Measurements from ENCODE around the gene IGSF8. TPM values are rescaled to one million over a fixed set of nuclear protein-coding genes. Genes with fewer than 3 reads are reported as not detected.
A peak's percentile ranks its signal among the peaks of the same experiment; 100 is the strongest.
"Not testable (repeated sequence)": the region's sequence is repeated elsewhere in the genome, so short reads cannot be mapped to it uniquely, and the experiment has no call there.

The IGSF8 gene
- polyA plus RNA-seq, 3 donors from 2014 or later = 29.1 to 57.4 (median 40.5) TPM

GRCh38 chr1:160121388-160121787 is 23.0 kb upstream of the IGSF8 start:
- no peak overlapping the region for H3K27ac Mint-ChIP-seq
- no peaks in the 10 kb centered on the region for H3K4me1 Mint-ChIP-seq
- no peak for DNase-seq
- no peaks in the 10 kb centered on the region for H3K9me3 Mint-ChIP-seq
- H3K4me3 Mint-ChIP-seq = no peak overlapping the region
- H3K27me3 Mint-ChIP-seq (ENCODE audit: low read depth in 3 of 3) = peaks cover 2 to 8% (median 4%) of the 10 kb centered on the region in 3 donors
- H3K36me3 Mint-ChIP-seq = no peaks in the 10 kb centered on the region

- no peaks in the 10 kb centered on the region for H3K36me3 Mint-ChIP-seq
- no peaks in the 10 kb centered on the region for H3K4me1 Mint-ChIP-seq
- no peaks in the 10 kb centered on the region for H3K9me3 Mint-ChIP-seq
- peaks cover 2 to 8% (median 4%) of the 10 kb centered on the region in 3 donors for H3K27me3 Mint-ChIP-seq (ENCODE audit: low read depth in 3 of 3)
- no peak overlapping the region for H3K27ac Mint-ChIP-seq
- H3K4me3 Mint-ChIP-seq = no peak overlapping the region
- no peak for DNase-seq
Observed at GRCh38 chr1:160120797-160121196, 22.4 kb upstream of the IGSF8 start.

GRCh38 chr1:160118928-160119327 is 20.5 kb upstream of the IGSF8 start:
- Mint-ChIP-seq H3K36me3 (no peaks in the 10 kb centered on the region), H3K4me3 (no peak overlapping the region)

GRCh38 chr1:160117709-160118183 is 19.3 kb upstream of the IGSF8 start:
- no peaks in the 10 kb centered on the region for H3K36me3 Mint-ChIP-seq
- H3K4me1 Mint-ChIP-seq = no peaks in the 10 kb centered on the region
- H3K27ac Mint-ChIP-seq = no peak overlapping the region
- H3K27me3 Mint-ChIP-seq (ENCODE audit: low read depth in 3 of 3) = peaks cover 1 to 5% (median 2%) of the 10 kb centered on the region in 3 donors
- no peaks in the 10 kb centered on the region for H3K9me3 Mint-ChIP-seq
- no peak overlapping the region for H3K4me3 Mint-ChIP-seq
- no peak for DNase-seq

More at GRCh38 chr1:160118928-160119327, 20.5 kb upstream of the IGSF8 start:
- Mint-ChIP-seq H3K27me3 (ENCODE audit: low read depth in 3 of 3) (peaks cover 1 to 8% (median 2%) of the 10 kb centered on the region in 3 donors), H3K27ac (no peak overlapping the region), H3K4me1 (no peaks in the 10 kb centered on the region), H3K9me3 (no peaks in the 10 kb centered on the region)
- DNase-seq = no peak

GRCh38 chr1:160117300-160117699 is 18.9 kb upstream of the IGSF8 start:
- Mint-ChIP-seq H3K4me1 (no peaks in the 10 kb centered on the region), H3K4me3 (no peak overlapping the region)

GRCh38 chr1:160116283-160117147 is 18.1 kb upstream of the IGSF8 start:
- H3K9me3 Mint-ChIP-seq = no peaks in the 10 kb centered on the region
- no peak overlapping the region for H3K27ac Mint-ChIP-seq
- DNase-seq = no peak
- no peaks in the 10 kb centered on the region for H3K36me3 Mint-ChIP-seq
- H3K4me3 Mint-ChIP-seq = no peak overlapping the region
- peaks cover 1 to 3% (median 2%) of the 10 kb centered on the region in 3 donors for H3K27me3 Mint-ChIP-seq (ENCODE audit: low read depth in 3 of 3)
- H3K4me1 Mint-ChIP-seq = no peaks in the 10 kb centered on the region

More at GRCh38 chr1:160117300-160117699, 18.9 kb upstream of the IGSF8 start:
- H3K27me3 Mint-ChIP-seq (ENCODE audit: low read depth in 3 of 3) = peaks cover 1 to 4% (median 2%) of the 10 kb centered on the region in 3 donors
- H3K36me3 Mint-ChIP-seq = no peaks in the 10 kb centered on the region
- no peak overlapping the region for H3K27ac Mint-ChIP-seq
- no peak for DNase-seq
- no peaks in the 10 kb centered on the region for H3K9me3 Mint-ChIP-seq

GRCh38 chr1:160115545-160116282 is 17.3 kb upstream of the IGSF8 start, which contains the start of gene ATP1A2:
Gene ATP1A2 (plus strand): TSS chr1:160115759. CDS start chr1:160115862, 103 bp downstream.
- Mint-ChIP-seq H3K4me1 (no peaks in the 10 kb centered on the region), H3K27me3 (ENCODE audit: low read depth in 3 of 3) (peaks cover 1 to 7% (median 2%) of the 10 kb centered on the region in 3 donors), H3K27ac (no peak within 1 kb of the TSS)

GRCh38 chr1:160114085-160114484 is 15.7 kb upstream of the IGSF8 start:
- Mint-ChIP-seq H3K27ac (no peak overlapping the region), H3K4me3 (no peak overlapping the region), H3K9me3 (no peaks in the 10 kb centered on the region), H3K36me3 (no peaks in the 10 kb centered on the region), H3K27me3 (ENCODE audit: low read depth in 3 of 3) (peaks cover 1 to 10% (median 5%) of the 10 kb centered on the region in 3 donors), H3K4me1 (no peaks in the 10 kb centered on the region)
- no peak for DNase-seq

More at GRCh38 chr1:160115545-160116282, 17.3 kb upstream of the IGSF8 start, which contains the start of gene ATP1A2:
- no peaks in the 10 kb centered on the region for H3K36me3 Mint-ChIP-seq
- no peak for DNase-seq
- H3K9me3 Mint-ChIP-seq = no peaks in the 10 kb centered on the region
- no peak within 1 kb of the TSS for H3K4me3 Mint-ChIP-seq

- H3K9me3 Mint-ChIP-seq = no peaks in the 10 kb centered on the region
- H3K27ac Mint-ChIP-seq = no peak overlapping the region
- no peaks in the 10 kb centered on the region for H3K36me3 Mint-ChIP-seq
- H3K27me3 Mint-ChIP-seq (ENCODE audit: low read depth in 3 of 3) = peaks cover 4 to 10% (median 5%) of the 10 kb centered on the region in 3 donors
- H3K4me1 Mint-ChIP-seq = no peaks in the 10 kb centered on the region
- DNase-seq = no peak
- no peak overlapping the region for H3K4me3 Mint-ChIP-seq
Observed at GRCh38 chr1:160113407-160113806, 15.0 kb upstream of the IGSF8 start.

- Mint-ChIP-seq H3K9me3 (no peaks in the 10 kb centered on the region), H3K4me1 (no peaks in the 10 kb centered on the region), H3K27ac (no peak overlapping the region), H3K4me3 (no peak overlapping the region), H3K27me3 (ENCODE audit: low read depth in 3 of 3) (peaks cover 3 to 11% (median 5%) of the 10 kb centered on the region in 3 donors), H3K36me3 (no peaks in the 10 kb centered on the region)
- no peak for DNase-seq
Observed at GRCh38 chr1:160112357-160112756, 13.9 kb upstream of the IGSF8 start.

- H3K27ac Mint-ChIP-seq, DNase-seq, H3K9me3 Mint-ChIP-seq, H3K4me1 Mint-ChIP-seq, H3K36me3 Mint-ChIP-seq, H3K4me3 Mint-ChIP-seq: not testable (repeated sequence)
- H3K27me3 Mint-ChIP-seq (ENCODE audit: low read depth in 3 of 3) = peaks cover 3 to 14% (median 3%) of the 10 kb centered on the region in 3 donors
Observed at GRCh38 chr1:160111462-160111861, 13.0 kb upstream of the IGSF8 start.

GRCh38 chr1:160109686-160110085 is 11.3 kb upstream of the IGSF8 start:
- H3K36me3 Mint-ChIP-seq = no peaks in the 10 kb centered on the region
- no peak for DNase-seq
- H3K27me3 Mint-ChIP-seq (ENCODE audit: low read depth in 3 of 3) = peaks cover 3 to 14% (median 5%) of the 10 kb centered on the region in 3 donors
- no peaks in the 10 kb centered on the region for H3K4me1 Mint-ChIP-seq
- H3K27ac Mint-ChIP-seq = no peak overlapping the region
- no peak overlapping the region for H3K4me3 Mint-ChIP-seq
- no peaks in the 10 kb centered on the region for H3K9me3 Mint-ChIP-seq

- Mint-ChIP-seq H3K4me1 (no peaks in the 10 kb centered on the region), H3K36me3 (no peaks in the 10 kb centered on the region), H3K4me3 (no peak overlapping the region), H3K27me3 (ENCODE audit: low read depth in 3 of 3) (peaks cover 3 to 14% (median 5%) of the 10 kb centered on the region in 3 donors), H3K9me3 (no peaks in the 10 kb centered on the region), H3K27ac (no peak overlapping the region)
- DNase-seq = peak in 1 of 3 donors; percentile 23
Observed at GRCh38 chr1:160108888-160109662, 10.7 kb upstream of the IGSF8 start.
